Uterus (tissue), 4 donors: Measurements from ENCODE around the gene FBXO9. TPM values are rescaled to one million over a fixed set of nuclear protein-coding genes. Genes with fewer than 3 reads are reported as not detected.

ENCODE experiments used
- DNase-seq, 2 donors: peaks; one replicate each; pipeline ENCODE4 v3.0.0-alpha.2; 2019 to 2020
- H3K27ac ChIP-seq, 2 donors: fragments of 200-600 bp; sonication (generic); 1 replicate in 1 of 2; 2 replicates in 1 of 2; pipeline ENCODE4 v1.5.1; 2016 to 2018
- H3K27me3 ChIP-seq, 2 donors: fragments of 200-600 bp; sonication (generic); one replicate each; pipeline ENCODE4 v1.5.1; 2018 to 2019; ENCODE audit warnings: control low read depth in 1 of 2
- H3K36me3 ChIP-seq, 2 donors: fragments of 200-600 bp; sonication (generic); one replicate each; pipeline ENCODE4 v1.5.1; 2019; ENCODE audit warnings: control low read depth in 1 of 2
- H3K4me1 ChIP-seq, 2 donors: fragments of 200-600 bp; sonication (generic); one replicate each; pipeline ENCODE4 v1.5.1; 2018 to 2019; ENCODE audit warnings: control low read depth in 1 of 2
- H3K4me3 ChIP-seq, 2 donors: fragments of 200-600 bp; sonication (generic); 1 replicate in 1 of 2; 2 replicates in 1 of 2; pipeline ENCODE4 v1.5.1; 2018 to 2019; ENCODE audit warnings: mild to moderate bottlenecking in 1 of 2
- H3K9me3 ChIP-seq, 2 donors: fragments of 200-600 bp; sonication (generic); one replicate each; pipeline ENCODE4 v1.5.1; 2019; ENCODE audit warnings: control low read depth in 1 of 2
- CTCF ChIP-seq, 4 experiments: fragments of 200-600 bp in 2 of 4; fragments of 450-650 bp in 2 of 4; sonication (generic) in 2 of 4; IDR thresholded peaks; one replicate each; pipeline ENCODE4 v1.5.1; 2016 to 2019; ENCODE audit warnings: antibody characterized with exemption in 4 of 4, mild to moderate bottlenecking in 2 of 4, moderate library complexity in 1 of 4
- POLR2A ChIP-seq, 2 donors: fragments of 450-650 bp; IDR thresholded peaks; one replicate each; pipeline ENCODE4 v1.6.1; 2016; ENCODE audit warnings: antibody characterized with exemption in 2 of 2, mild to moderate bottlenecking in 1 of 2, moderate library complexity in 1 of 2
- intact Hi-C: fragments of 100-400 bp; cut with DNase I; formaldehyde crosslinking; loops from one replicate; pipeline ENCODE4 v1.15.1; 2023; ENCODE audit warnings: low total_unique reads
- total RNA-seq, 4 donors: library from RNA; depleted of rRNA in 3 of 4; stranded (reverse); fragments of >200 nt in 3 of 4; gene quantifications; one replicate each; pipeline versions ENCODE4 v1.1.0 to v1.2.4, GENCODE V29; 2014 to 2023
- donor health status: DM: yes; HTN: yes; CAD: no.

Gene FBXO9
- total RNA-seq, 4 donors from 2014 or later, result 13.8 to 138 (median 34.4) TPM

- H3K36me3 ChIP-seq, result no peaks in the 10 kb centered on the region
- H3K4me3 ChIP-seq, result no peak overlapping the region
- H3K9me3 ChIP-seq, result no peaks in the 10 kb centered on the region
- no peak overlapping the region for H3K27ac ChIP-seq
- H3K27me3 ChIP-seq, result no peaks in the 10 kb centered on the region
- intact Hi-C loops, result no loop called here
- no peaks in the 10 kb centered on the region for H3K4me1 ChIP-seq
- TF ChIP-seq POLR2A (IDR thresholded peaks at IDR 0.05) (no peak), CTCF (IDR thresholded peaks at IDR 0.05) (no peak)
- DNase-seq, result no peak
These were observed 21.1 kb downstream of the FBXO9 start for GRCh38 chr6:53086302-53086701.

GRCh38 chr6:53089948-53090347, 24.7 kb downstream of the FBXO9 start:
- H3K27me3 ChIP-seq, result no peaks in the 10 kb centered on the region
- TF ChIP-seq CTCF (IDR thresholded peaks at IDR 0.05) (no peak), POLR2A (IDR thresholded peaks at IDR 0.05) (no peak)
- no peaks in the 10 kb centered on the region for H3K9me3 ChIP-seq
- intact Hi-C loops, result no loop called here
- DNase-seq, result no peak
- no peak overlapping the region for H3K4me3 ChIP-seq
- H3K4me1 ChIP-seq, result no peaks in the 10 kb centered on the region
- no peaks in the 10 kb centered on the region for H3K36me3 ChIP-seq
- no peak overlapping the region for H3K27ac ChIP-seq

GRCh38 chr6:53090576-53090975, 25.4 kb downstream of the FBXO9 start:
- no peak for TF ChIP-seq POLR2A (IDR thresholded peaks at IDR 0.05)
- TF ChIP-seq CTCF (IDR thresholded peaks at IDR 0.05), result no peak
- intact Hi-C loops, result no loop called here
- no peaks in the 10 kb centered on the region for H3K36me3 ChIP-seq

GRCh38 chr6:53095270-53095669, 30.1 kb downstream of the FBXO9 start:
- no peak overlapping the region for H3K4me3 ChIP-seq
- H3K27ac ChIP-seq, result no peak overlapping the region
- H3K27me3 ChIP-seq, result no peaks in the 10 kb centered on the region
- no peaks in the 10 kb centered on the region for H3K36me3 ChIP-seq
- no peak for DNase-seq
- no peak for TF ChIP-seq POLR2A (IDR thresholded peaks at IDR 0.05)
- no peak for TF ChIP-seq CTCF (IDR thresholded peaks at IDR 0.05)
- H3K4me1 ChIP-seq, result no peaks in the 10 kb centered on the region
- H3K9me3 ChIP-seq, result no peaks in the 10 kb centered on the region
- intact Hi-C loops, result no loop called here

More at GRCh38 chr6:53090576-53090975, 25.4 kb downstream of the FBXO9 start:
- no peak for DNase-seq
- Histone ChIP-seq H3K27ac (no peak overlapping the region), H3K4me3 (no peak overlapping the region), H3K9me3 (no peaks in the 10 kb centered on the region), H3K4me1 (no peaks in the 10 kb centered on the region), H3K27me3 (no peaks in the 10 kb centered on the region)

- DNase-seq, result no peak
- H3K4me1 ChIP-seq, result no peaks in the 10 kb centered on the region
- no peaks in the 10 kb centered on the region for H3K27me3 ChIP-seq
- no peak overlapping the region for H3K27ac ChIP-seq
- TF ChIP-seq CTCF (IDR thresholded peaks at IDR 0.05), result no peak
- no peak for TF ChIP-seq POLR2A (IDR thresholded peaks at IDR 0.05)
- H3K4me3 ChIP-seq, result no peak overlapping the region
- intact Hi-C loops, result no loop called here
- no peaks in the 10 kb centered on the region for H3K9me3 ChIP-seq
- no peaks in the 10 kb centered on the region for H3K36me3 ChIP-seq
These were observed 30.5 kb downstream of the FBXO9 start for GRCh38 chr6:53095716-53096115.
